GM19468 (cell line): ENCODE data around the gene TTLL3.

Experiments
- ATAC-seq: cut with Tn5 transposase; IDR thresholded peaks from one replicate; pipeline ENCODE4 v1.9.1; 2021; ENCODE audit warnings: mild to moderate bottlenecking, moderate library complexity, moderate number of reproducible peaks; ENCODE audit not compliant: unreplicated experiment; ENCODE audit errors: extremely low read depth

Gene TTLL3

DNA sequence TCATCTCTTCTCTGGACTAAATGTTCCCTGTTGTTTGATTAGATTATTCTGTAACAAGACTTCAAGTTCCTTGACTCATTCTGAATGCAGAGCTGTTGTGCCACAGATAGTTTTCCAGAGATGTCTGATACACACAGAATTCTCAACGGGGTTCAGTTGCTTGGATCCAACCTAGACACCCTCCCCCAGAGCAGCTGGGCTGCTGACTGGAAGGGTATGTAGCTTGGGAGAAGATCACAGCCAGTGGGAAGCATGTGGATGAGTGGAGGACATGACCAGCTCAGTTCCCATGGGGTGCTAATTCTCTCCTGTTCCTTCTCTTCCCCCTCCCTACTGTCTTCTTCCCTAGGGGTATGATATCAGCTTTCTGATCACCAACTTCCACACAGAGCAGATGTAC, 6.6 kb upstream of the TTLL3 start:
- no peak for ATAC-seq

GRCh38 chr3:9804996-9805395, 5.1 kb upstream of the TTLL3 start:
- no peak for ATAC-seq

GRCh38 chr3:9806137-9806536, 3.9 kb upstream of the TTLL3 start:
- ATAC-seq: no peak

GRCh38 chr3:9806688-9807589, 3.1 kb upstream of the TTLL3 start:
- ATAC-seq: no peak

DNA sequence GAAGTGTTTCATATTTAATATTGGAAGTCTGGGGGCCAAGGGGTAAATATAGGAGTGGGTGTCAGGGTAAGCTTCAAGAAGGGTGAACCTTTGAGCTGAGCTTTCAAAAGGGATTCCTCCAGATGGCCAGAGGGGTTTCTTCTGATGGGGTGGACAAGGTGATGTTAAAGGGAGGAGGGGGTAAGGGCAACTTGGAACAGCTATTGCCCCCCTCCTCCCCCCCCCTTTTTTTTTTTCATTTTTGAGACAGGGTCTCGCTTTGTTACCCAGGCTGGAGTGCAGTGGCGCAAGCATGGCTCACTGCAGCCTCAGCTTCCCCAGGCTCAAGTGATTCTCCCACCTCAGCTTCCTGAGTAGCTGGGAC, 2.1 kb upstream of the TTLL3 start:
- no peak for ATAC-seq

DNA sequence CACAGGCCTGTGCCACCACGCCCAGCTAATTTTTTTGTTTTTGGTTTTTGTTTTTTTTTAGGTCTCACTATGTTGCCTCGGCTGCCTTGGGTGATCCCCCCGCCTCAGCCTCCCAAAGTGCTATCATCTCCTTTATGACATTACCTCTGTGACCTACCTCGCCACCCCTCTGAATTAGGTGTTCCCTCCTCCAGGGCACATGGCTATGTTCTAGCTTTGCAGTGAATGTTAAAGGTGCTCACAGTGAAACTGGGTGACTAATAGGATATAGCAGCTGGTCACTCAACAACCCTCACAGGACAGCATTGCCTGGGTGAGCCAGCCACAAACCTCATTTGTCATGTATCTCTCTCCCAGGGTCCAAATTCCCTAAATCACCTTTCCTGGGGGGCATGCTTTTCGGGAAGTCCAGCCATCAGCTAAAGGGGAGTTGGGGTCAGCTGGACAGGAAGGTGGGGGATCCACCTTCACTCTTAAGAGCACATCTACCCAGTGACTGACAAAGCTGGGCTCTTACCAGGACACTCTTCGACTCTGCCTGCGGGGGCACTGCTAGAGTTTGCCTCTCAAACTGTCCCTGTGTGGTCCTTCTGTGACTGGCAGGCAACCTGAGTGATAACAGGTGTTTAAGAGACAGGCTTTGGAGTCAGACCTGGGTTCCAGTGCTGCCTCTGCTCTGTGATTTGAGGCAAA, 1.6 kb upstream of the TTLL3 start:
- peak; percentile 27 for ATAC-seq

- no peak for ATAC-seq
Observed at GRCh38 chr3:9809239-9809614, 835 bp upstream of the TTLL3 start.

DNA sequence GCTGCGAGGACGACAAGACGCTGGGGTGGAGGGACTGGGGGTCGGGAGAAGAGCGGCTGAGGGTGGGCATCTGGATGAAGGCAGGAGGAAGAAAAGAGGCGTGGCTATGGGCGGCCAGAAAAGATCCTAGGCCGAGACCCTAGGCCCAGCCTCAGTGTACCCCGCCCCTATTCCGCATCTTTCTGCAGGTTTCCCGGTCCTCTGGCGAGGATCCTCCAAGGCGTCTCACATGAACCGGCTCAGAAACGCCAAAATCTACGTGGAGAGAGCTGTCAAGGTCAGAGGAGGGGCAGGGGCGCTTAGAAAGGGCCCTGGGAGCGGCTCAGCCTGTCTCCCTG, 340 bp downstream of the TTLL3 start:
- ATAC-seq: no peak

DNA sequence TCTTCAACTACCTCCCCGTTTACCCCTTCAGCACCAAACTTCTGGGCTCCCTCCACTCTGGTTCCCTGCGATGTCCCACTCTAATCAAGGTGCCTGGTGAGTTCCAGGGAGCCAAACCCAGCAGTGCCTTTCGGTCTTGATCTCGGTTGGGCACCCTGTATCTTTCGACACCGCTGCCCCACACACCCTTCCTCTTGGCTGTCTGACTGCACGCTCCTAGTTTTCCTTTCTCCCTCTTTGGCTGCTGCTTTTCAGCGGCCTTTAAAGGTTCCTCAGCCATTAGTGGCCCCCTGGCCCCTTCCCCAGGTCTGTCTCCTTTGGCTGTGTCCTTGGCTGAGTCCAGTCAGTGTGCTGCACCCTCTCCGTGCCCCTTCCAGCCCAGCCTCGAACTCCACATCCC, 784 bp downstream of the TTLL3 start:
- ATAC-seq: no peak

- no peak for ATAC-seq
Observed at GRCh38 chr3:9812870-9813483, 2.9 kb downstream of the TTLL3 start.

GRCh38 chr3:9815986-9816385, 5.9 kb downstream of the TTLL3 start:
- no peak for ATAC-seq

DNA sequence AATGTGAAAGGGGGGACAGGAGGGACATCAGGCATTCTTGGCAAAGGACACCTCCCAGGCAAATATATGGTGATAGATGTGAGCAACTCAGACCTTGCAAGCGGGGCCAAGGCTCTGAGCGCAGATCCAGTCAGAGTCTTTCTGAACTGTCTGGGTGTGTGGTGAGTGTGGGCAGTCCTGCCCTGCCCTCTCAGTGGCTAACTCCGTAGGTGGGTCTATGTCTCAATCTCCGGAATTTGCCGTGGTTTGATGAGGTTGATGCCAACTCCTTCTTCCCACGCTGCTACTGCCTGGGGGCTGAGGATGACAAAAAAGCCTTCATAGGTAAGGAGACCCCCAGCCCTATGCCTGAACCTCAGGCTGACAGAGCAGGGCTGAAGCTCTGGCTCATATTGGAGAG, 7.4 kb downstream of the TTLL3 start:
- no peak for ATAC-seq

DNA sequence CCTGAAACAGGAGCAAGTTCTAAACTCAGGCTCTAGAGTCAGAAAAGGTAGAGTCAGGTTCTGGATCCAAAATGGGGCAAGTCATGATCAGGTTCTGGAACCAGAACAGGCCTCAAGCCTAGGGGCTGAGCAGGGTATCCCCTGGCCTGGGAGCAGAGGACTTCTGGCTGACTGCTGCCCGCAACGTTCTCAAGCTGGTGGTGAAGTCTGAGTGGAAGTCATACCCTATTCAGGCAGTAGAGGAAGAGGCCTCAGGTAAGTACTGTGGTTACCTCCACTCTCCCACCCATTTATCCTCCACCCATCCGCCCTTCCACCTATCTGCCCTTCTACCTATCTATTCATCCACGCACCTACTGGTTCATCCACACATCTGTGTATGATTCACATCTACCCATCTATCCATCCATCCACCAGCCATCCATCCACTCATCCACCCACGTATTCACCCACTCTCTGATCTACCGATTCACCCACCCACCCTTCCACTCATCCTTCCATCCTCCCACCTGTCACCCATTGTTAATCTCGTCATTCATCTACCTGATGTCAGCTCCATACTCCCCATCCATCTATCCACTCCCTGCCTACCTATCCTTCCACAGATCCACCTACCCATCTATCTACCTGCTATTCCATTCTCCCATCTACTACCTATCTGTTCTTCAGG, 8.7 kb downstream of the TTLL3 start:
- ATAC-seq: no peak

GRCh38 chr3:9820543-9820942, 10.5 kb downstream of the TTLL3 start:
- ATAC-seq: no peak

- no peak for ATAC-seq
Observed at GRCh38 chr3:9820946-9821345, 10.9 kb downstream of the TTLL3 start.

DNA sequence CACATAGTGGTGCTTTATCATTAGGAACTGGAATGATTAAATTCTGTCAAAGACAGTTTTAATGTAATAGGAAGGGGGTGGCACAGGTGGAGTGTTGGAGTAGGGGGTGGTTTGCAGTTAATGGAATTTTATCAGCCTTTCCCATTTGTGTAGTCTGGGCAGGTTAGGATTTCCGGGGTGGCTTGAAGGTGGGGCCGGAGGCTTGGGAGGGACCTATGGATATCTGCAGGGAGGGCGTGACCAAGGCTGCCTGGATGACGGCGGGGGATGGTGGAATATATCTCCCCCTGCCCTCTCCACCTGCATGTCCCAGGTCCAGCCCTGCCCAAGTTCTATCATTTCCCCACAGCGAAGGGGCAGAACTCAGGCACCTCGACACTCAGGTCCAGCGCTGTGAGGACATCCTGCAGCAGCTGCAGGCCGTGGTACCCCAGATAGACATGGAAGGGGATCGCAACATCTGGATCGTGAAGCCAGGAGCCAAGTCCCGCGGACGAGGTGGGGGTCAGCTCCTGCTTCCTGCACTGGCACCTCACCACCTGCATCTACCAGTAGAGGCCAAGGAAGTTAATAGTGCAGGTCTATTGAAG, 15.5 kb downstream of the TTLL3 start:
- no peak for ATAC-seq

DNA sequence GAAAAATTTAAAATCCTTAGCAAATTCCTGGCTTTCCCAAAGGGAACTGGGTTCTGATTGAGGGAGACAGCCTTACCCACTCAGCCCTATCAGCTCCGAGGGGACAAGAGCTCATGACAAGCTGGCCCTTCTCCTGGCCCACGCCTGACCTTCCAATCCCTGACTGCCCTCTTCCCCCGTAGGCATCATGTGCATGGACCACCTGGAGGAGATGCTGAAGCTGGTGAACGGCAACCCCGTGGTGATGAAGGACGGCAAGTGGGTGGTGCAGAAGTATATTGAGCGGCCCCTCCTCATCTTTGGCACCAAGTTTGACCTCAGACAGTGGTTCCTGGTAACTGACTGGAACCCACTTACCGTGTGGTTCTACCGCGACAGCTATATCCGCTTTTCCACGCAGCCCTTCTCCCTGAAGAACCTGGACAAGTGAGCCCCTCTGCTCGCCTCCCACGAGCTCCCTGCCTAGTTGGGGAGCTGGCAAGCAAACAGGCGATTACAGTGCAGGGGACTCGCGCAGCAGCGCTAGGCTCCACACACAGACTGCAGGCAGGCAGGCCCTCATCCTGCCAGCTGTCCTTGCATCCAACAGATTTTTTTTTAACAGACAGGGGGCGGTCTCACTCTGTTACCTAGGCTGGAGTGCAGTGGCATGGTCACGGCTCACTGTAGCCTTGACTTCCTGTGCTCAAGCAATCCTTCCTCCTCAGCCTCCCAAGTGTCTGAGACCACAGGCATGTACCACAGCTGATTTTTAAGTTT, 16.9 kb downstream of the TTLL3 start:
- no peak for ATAC-seq

DNA sequence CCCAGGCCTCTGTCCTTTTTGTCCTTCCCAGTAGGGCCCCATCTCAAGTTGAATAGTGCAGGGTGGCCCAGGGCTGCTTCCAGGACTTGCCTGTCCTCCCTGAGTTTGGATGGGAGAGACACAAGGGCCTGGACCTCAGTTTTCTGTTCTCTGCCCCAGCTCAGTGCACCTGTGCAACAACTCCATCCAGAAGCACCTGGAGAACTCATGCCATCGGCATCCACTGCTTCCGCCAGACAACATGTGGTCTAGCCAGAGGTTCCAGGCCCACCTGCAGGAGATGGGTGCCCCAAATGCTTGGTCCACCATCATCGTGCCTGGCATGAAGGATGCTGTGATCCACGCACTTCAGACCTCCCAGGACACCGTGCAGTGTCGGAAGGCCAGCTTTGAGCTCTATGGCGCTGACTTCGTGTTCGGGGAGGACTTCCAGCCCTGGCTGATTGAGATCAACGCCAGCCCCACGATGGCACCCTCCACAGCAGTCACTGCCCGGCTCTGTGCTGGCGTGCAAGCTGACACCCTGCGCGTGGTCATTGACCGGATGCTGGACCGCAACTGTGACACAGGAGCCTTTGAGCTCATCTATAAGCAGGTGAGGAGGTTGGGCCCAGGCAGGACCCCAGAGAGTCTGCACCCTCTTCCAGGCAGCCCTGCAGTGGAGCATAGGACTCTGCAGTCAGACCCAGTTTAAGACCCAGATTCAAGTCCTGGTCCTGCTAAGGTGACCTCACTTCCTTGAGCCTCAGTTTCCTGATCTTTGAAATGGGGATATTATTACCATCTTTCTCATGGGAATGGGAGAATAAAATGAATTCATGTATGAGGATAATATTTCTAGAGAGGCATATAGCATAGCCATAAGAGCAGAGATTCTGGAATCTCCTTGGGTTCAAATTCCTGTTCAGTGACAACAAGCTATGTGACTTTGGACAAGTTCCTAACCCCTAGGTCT, 19.0 kb downstream of the TTLL3 start:
- no peak for ATAC-seq

DNA sequence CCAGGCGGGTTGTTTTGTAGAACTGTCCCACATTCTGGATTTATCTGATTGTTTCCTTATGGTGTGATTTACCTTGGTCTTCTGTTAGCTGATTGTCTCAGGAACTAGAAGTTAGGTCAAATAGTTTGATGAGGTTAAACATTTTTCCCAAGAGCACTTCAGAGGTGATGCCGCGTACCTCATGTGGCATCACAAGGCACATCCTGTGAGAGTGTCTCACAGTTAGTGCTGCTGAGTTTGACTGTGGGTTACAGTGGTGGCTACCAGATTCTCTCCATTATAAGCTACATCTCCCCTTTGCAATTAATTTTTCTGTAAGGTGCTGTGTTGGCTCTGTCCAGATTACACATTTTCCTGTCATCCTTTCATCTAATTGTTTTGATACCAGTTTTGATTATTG, 21.2 kb downstream of the TTLL3 start:
- no peak for ATAC-seq
